GM15510 (cell line): ENCODE data around the gene GRIK2.

ENCODE experiments used
- POLR2A ChIP-seq: IDR thresholded peaks from 3 replicates; pipeline ENCODE4 v1.6.1; 2011; ENCODE audit warnings: borderline replicate concordance; ENCODE audit not compliant: insufficient read length; ENCODE audit errors: extremely low read depth

Gene GRIK2

GRCh38 chr6:101393251-101393828 is at the start of gene GRIK2:
Gene GRIK2, plus strand, starts transcription at chr6:101393708.
- no peak for TF ChIP-seq POLR2A

GRCh38 chr6:101344885-101345284 is 48.6 kb upstream of the GRIK2 start:
- TF ChIP-seq POLR2A: no peak

DNA sequence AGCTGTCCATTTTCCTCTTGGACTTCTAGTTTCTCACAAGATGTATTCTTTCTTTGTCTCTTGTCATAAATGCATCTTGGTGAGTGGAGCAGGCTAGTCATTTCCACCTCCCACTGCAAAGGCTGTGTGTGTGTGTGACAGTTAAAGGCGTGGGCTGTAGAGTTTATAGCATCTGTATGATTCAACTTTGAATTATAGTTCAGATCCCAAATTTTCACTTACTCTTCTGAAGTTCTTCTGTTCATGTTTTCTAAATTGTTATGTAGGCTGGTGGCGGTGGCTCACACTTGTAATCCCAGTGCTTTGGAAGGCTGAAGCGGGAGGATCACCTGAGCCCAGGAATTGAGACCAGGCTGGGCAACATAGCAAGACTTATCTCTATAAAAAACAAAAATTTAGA is 44.7 kb upstream of the GRIK2 start:
- TF ChIP-seq POLR2A: no peak

DNA sequence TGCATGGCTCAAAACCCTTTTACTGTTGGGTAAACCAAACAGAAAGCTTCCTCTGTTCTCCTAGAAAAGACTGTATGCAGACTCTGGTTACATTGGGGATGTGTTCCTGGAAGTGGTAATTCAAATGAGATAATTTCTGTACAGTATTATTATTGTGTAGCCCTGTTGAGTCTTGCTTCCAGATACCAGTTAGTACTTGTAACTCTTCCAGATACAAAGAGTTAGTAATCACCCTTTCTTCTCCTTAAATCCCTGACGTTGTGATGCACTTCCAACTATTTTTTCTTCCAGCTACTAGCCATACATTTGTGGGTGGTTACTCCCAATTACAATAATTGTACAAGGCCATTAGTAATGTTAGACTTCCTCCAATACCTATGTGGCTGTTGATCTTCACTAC is 42.3 kb upstream of the GRIK2 start:
- TF ChIP-seq POLR2A: no peak

DNA sequence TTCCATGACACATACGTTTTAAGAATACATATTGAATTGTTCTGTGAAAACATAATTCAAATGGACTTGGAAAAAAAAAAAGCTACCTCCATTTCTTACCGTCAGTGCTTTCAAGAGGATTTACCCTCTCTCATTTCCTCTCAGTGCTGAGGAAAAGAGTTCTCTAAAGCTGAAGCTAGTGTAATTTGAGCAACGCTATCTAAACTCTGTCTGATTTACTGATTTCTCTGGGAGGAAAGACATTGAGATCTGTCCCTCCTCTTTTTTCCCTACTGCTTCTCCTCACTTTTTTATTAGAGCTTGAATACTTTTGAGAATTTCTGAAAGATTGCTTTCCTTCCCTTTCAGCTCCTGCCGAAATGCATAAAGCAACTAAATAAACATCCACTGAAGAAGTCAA is 41.2 kb upstream of the GRIK2 start:
- no peak for TF ChIP-seq POLR2A

- TF ChIP-seq POLR2A: no peak
Observed at GRCh38 chr6:101365181-101365580, 28.3 kb upstream of the GRIK2 start.

DNA sequence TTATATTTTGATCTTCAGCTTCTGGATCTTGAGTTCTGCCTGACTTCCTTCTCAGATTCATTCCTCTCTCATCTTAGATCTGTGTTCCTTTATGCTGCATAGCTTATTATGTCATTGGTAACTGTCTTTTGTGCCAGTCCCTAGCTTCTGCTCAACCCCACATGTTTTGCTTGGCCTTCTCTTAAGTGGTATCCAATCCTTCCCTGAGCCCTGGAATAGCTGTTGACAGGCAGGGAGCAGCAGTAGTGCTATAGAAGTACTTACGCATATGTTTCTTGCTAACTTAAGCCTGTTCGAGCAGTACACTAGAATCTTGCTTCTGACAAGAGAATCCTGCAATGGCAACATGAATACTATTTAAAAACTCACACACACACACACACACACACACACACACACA is 13.6 kb upstream of the GRIK2 start:
- TF ChIP-seq POLR2A: no peak

- TF ChIP-seq POLR2A: no peak
Observed at GRCh38 chr6:101380897-101381630, 12.4 kb upstream of the GRIK2 start.

- TF ChIP-seq POLR2A: no peak
Observed at GRCh38 chr6:101386982-101387381, 6.5 kb upstream of the GRIK2 start.

DNA sequence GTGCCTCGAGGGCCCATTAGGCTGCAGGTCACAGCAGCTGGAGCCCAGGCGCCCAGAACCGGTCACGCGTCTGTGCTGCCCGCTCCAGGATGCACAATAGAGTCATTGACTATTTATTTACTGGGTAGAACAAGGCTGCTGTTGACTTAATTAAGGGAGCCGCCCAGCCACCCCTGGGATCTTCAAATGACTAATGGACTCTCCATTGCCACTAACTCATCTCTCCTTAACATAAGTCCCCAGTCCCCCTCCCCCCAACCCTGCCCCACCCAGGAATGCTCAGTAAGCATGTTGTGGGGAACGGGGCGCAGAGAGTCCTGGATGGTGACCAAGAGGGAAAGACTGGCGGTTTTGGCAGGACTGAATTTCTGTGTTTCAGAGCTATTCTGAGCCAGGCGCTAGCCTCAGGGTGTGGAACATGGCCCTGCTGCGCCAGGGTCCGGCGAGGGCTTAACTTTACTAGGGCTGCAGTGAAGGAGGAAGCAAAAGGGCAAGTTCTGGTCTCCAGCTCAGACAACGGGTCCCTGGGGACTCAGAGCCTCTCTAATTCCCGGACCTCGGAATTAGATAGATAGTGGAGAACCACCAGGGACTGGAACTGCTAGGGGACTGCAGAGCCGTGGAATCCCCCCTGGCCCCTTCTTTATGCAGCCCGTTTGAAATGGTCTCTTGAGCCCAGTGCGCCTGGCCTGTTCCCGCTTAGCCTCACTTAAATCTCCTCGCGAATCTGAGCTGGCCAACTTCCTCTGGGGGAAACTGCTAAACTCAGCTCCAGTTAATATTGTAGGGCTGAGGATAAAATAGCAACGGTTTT is 1.5 kb upstream of the GRIK2 start:
- no peak for TF ChIP-seq POLR2A

GRCh38 chr6:101392586-101393230 is 800 bp upstream of the GRIK2 start:
- no peak for TF ChIP-seq POLR2A

- TF ChIP-seq POLR2A: no peak
Observed at GRCh38 chr6:101393829-101394251, 332 bp downstream of the GRIK2 start.

DNA sequence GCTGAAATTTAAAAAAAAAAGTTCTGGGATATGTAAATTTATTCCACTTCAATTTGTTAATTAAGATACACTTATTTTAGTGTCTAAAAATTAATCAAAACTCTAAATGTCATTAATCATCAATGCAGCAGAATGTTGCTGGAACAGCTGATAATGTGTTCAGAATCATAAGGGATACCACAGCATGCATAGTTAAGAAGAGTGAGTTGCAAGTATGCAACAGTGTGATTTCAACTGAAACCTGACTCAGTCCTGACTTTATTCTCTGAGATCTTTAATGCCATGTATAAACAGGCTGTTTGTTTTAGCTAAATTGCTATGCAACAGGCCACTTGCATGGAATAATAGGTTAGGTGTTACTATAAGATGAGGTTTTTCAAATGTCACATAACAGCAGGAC is 1.4 kb downstream of the GRIK2 start:
- no peak for TF ChIP-seq POLR2A

GRCh38 chr6:101395345-101395744 is 1.8 kb downstream of the GRIK2 start:
- TF ChIP-seq POLR2A: no peak

DNA sequence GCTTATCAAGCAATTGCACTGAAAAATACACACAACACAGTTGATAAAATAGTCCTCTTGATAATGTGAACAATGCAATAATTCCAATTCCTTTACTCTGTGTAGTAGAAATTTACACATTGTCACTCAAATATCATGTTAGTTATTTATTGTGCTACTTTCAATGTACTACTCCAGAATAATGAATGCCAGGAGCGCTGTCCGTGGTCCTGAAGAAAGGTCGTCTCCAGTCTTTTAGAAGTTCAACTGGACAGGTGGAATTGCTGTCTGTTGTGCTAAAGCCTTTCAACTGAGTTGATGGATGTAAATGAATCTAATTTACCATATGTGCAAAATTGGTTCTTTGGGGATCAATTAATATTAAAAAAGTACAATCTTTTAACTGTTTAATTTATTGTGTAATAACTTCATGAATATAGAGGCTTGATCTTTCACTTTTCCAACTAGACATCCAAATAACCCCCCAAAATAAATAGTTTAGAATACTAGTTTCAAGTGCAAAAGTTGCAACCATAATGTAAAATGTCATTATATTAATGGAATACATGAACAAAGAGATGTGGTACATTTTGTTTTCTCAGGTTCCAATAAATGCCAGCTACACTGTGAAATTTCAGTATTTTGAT is 3.2 kb downstream of the GRIK2 start:
- TF ChIP-seq POLR2A: no peak
